ENCODE data around the gene PHTF1.

GRCh38 chr1:113692824-113693431 is 66.4 kb downstream of the PHTF1 start:
- TF ChIP-seq, protein P1, sequence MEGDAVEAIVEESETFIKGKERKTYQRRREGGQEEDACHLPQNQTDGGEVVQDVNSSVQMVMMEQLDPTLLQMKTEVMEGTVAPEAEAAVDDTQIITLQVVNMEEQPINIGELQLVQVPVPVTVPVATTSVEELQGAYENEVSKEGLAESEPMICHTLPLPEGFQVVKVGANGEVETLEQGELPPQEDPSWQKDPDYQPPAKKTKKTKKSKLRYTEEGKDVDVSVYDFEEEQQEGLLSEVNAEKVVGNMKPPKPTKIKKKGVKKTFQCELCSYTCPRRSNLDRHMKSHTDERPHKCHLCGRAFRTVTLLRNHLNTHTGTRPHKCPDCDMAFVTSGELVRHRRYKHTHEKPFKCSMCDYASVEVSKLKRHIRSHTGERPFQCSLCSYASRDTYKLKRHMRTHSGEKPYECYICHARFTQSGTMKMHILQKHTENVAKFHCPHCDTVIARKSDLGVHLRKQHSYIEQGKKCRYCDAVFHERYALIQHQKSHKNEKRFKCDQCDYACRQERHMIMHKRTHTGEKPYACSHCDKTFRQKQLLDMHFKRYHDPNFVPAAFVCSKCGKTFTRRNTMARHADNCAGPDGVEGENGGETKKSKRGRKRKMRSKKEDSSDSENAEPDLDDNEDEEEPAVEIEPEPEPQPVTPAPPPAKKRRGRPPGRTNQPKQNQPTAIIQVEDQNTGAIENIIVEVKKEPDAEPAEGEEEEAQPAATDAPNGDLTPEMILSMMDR (conservative IDR thresholded peaks at IDR 0.05), result no peak
- no peak for TF ChIP-seq ZFX (IDR thresholded peaks at IDR 0.05)

Measured in C4-2B (cell line).